Measurements from ENCODE around the gene RNF213.

Gene RNF213

DNA sequence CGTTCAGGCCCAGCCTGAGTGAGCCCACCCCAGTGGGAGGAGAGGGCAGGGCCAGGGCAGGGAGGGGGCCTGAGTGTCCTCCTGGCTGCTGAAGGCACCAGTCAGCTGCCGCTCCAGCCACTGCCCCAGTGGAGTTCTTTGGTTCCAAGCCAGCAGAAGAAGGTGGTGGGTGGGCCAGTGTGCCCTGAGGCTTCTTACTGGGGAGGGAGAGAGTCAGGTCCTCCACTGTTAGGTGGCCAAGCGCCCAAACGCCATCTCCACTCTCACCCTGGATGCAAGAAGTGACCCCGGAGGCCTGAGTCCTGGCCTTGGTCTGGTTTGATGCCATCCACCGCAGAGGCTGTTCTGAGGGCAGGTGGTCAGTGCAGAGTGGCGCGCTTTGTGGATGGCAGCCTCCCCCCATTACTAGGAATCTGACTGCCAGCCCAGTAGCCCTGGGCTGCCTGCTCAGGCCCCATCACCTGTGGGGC, 2.2 kb downstream of the RNF213 start:
- H3K4me1 ChIP-seq (ENCODE audit: control insufficient read depth, insufficient read depth, low read length) = peaks cover 36% of the 10 kb centered on the region
- no peaks in the 10 kb centered on the region for H3K9me3 ChIP-seq (ENCODE audit: control insufficient read depth, insufficient read depth, low read depth, low read length)
- H3K4me3 ChIP-seq (ENCODE audit: low read depth, low read length) = no peak overlapping the region
- peaks cover 17% of the 10 kb centered on the region for H3K36me3 ChIP-seq (ENCODE audit: control insufficient read depth, insufficient read depth, low read length)
- no peak overlapping the region for H3K27ac ChIP-seq (ENCODE audit: low read depth, low read length)
- H3K9ac ChIP-seq (ENCODE audit: low read length) = peak overlapping the region; percentile 99
- H3K27me3 ChIP-seq (ENCODE audit: control insufficient read depth, insufficient read depth, low read length) = no peaks in the 10 kb centered on the region

DNA sequence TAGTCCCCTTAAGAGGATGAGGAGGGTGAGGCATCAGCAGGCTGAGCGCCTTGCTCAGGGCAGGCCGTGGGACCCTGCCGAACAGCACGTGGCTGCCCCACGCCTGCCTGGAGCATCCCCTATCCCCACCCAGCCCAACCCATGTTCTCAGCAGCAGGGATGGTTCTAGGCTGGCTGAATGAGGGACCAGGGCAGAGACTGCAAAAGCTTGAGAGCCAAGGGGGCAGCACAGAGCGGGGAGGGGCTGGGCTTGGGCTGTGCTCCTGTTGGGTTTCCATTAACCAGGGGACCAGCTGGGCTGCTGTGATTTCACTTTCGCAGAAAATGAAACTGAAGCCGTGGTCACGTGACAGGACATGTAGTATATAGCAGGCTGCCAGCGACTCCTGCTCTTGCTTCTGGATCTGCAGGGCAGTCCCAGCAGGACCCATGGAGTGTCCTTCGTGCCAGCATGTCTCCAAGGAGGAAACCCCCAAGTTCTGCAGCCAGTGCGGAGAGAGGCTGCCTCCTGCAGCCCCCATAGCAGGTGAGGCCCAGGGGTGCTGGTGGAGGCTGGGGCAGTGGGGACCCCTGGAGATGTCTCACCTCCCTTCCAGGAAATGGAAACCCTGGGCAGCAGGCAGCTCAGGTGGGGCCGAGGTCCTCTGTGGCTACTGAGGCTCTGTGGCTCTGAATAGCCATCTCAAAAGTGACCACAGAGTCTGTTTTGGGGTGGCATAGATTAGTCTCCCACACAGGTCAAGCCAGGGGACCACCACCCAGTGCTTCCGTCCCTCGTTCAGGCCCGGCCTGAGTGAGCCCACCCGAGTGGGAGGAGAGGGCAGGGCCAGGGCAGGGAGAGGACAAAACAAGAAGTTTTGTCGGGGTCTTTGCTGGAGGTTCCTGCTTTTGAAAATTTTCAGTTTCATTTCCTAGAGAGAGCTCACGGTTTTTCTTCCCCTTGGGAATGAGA, 2.9 kb downstream of the RNF213 start:
- Histone ChIP-seq H3K27me3 (ENCODE audit: control insufficient read depth, insufficient read depth, low read length) (no peaks in the 10 kb centered on the region), H3K27ac (ENCODE audit: low read depth, low read length) (peak overlapping the region; percentile 48; the same call in 1 of the 2 replicates), H3K4me3 (ENCODE audit: low read depth, low read length) (no peak overlapping the region), H3K36me3 (ENCODE audit: control insufficient read depth, insufficient read depth, low read length) (peaks cover 20% of the 10 kb centered on the region), H3K9me3 (ENCODE audit: control insufficient read depth, insufficient read depth, low read depth, low read length) (no peaks in the 10 kb centered on the region), H3K9ac (ENCODE audit: low read length) (peak overlapping the region; percentile 28), H3K4me1 (ENCODE audit: control insufficient read depth, insufficient read depth, low read length) (peaks cover 32% of the 10 kb centered on the region)

DNA sequence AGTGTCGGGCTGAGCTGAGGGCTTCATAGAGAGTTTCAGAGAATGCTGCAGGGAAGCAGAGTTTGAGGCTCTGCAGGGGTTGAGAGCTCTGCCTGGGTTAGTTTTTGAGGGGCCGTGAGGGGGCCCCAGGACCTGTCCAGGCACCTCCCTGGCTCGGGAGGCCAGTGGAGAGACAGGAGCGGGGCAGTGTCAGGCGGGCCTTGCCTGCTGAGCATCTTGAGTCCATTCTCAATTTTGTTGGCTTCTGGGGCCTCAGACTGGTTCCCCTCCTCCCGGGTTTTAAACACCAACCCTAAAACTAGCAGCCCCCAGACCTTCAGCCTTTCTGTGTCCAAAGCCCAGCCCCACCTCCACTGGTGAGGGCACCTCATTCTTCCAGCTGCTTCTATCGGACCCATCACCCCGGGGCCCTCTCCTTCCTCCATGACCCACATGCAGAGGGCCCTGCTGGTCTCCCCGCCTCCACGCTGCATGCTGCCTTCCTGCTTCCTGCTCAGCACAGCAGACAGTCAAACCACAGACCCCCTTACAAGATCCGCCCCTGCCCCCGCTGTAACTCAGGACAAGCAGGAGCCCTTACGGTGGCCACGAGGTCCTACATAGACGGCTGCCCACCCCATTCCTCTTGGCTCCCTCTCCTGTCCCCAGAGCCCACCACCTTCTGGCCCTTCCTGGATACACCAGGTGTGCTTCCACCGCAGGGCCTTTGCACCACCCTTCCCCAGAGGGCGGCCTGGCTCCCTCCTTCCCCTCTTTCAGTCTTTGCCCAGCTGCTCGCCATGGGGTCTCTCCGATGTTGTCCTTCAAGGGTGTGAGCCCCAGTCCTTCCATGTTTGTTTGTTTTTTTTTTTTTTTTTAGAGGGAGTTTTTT, 3.8 kb downstream of the RNF213 start:
- Histone ChIP-seq H3K4me1 (ENCODE audit: control insufficient read depth, insufficient read depth, low read length) (peaks cover 27% of the 10 kb centered on the region), H3K36me3 (ENCODE audit: control insufficient read depth, insufficient read depth, low read length) (peaks cover 27% of the 10 kb centered on the region), H3K9me3 (ENCODE audit: control insufficient read depth, insufficient read depth, low read depth, low read length) (no peaks in the 10 kb centered on the region), H3K27me3 (ENCODE audit: control insufficient read depth, insufficient read depth, low read length) (no peaks in the 10 kb centered on the region), H3K4me3 (ENCODE audit: low read depth, low read length) (no peak overlapping the region), H3K9ac (ENCODE audit: low read length) (no peak overlapping the region), H3K27ac (ENCODE audit: low read depth, low read length) (peak overlapping the region; percentile 48; the same call in 1 of the 2 replicates)

DNA sequence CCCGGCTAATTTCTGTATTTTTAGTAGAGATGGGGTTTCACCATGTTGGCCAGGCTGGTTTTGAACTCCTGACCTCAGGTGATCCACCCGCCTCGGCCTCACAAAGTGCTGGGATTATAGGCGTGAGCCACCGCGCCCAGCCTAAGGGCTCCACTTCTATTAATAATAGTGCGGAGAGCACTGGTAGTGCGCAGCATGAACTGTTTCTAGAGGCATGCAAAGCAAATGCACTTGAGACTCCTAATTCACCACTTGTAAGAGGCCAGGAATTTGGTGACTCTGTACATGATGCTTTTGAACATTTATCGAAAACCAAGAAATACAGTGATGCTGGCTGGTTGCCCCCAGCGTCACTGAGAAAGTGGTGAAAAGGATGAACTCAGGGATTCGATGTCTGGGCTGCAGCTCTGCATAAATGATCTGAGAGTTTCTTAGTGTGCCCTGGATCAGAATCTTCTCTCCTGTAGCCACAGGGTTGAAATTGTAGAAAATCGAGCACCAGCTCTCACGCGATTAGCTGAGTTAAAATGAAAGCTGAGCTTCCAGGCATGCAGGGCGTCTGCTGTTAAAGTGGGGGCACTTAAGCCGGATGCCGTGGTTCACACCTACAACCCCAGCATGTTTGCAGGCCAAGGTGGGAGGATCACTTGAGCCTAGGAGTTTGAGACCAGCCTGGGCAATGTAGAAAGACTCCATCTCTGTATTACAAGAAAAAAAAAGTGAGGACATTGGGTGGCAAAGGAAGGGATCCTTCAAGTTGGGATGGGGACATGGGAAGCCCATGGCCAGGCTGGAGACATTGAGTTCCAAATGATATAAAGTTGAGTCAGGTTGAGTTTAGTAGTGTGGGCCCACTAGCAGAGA, 4.8 kb downstream of the RNF213 start:
- Histone ChIP-seq H3K36me3 (ENCODE audit: control insufficient read depth, insufficient read depth, low read length) (peaks cover 27% of the 10 kb centered on the region), H3K9ac (ENCODE audit: low read length) (no peak overlapping the region), H3K4me1 (ENCODE audit: control insufficient read depth, insufficient read depth, low read length) (peaks cover 31% of the 10 kb centered on the region), H3K27ac (ENCODE audit: low read depth, low read length) (no peak overlapping the region), H3K9me3 (ENCODE audit: control insufficient read depth, insufficient read depth, low read depth, low read length) (no peaks in the 10 kb centered on the region), H3K27me3 (ENCODE audit: control insufficient read depth, insufficient read depth, low read length) (no peaks in the 10 kb centered on the region), H3K4me3 (ENCODE audit: low read depth, low read length) (no peak overlapping the region)

DNA sequence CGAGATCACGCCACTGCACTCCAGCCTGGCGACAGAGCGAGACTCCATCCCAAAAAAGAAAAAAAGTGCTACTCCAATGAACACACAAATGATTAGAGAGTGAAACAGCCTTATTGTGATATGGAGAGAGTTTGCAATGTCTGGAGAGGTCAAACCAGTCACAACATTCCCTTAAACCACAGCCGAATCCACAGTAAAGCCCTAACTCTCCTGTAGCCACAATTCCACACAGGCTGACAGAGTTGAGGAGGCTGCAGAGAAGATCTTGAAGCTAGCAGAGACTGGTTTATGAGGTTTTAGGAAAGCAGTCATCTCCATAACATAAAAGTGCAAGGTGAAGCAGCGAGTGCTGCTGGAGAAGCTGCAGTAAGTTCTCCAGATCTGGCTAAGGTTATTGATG, 6.7 kb downstream of the RNF213 start:
- H3K4me3 ChIP-seq (ENCODE audit: low read depth, low read length) = no peak overlapping the region
- no peak overlapping the region for H3K9ac ChIP-seq (ENCODE audit: low read length)
- no peaks in the 10 kb centered on the region for H3K27me3 ChIP-seq (ENCODE audit: control insufficient read depth, insufficient read depth, low read length)
- peaks cover 27% of the 10 kb centered on the region for H3K36me3 ChIP-seq (ENCODE audit: control insufficient read depth, insufficient read depth, low read length)
- peaks cover 32% of the 10 kb centered on the region for H3K4me1 ChIP-seq (ENCODE audit: control insufficient read depth, insufficient read depth, low read length)
- H3K9me3 ChIP-seq (ENCODE audit: control insufficient read depth, insufficient read depth, low read depth, low read length) = no peaks in the 10 kb centered on the region
- H3K27ac ChIP-seq (ENCODE audit: low read depth, low read length) = no peak overlapping the region

DNA sequence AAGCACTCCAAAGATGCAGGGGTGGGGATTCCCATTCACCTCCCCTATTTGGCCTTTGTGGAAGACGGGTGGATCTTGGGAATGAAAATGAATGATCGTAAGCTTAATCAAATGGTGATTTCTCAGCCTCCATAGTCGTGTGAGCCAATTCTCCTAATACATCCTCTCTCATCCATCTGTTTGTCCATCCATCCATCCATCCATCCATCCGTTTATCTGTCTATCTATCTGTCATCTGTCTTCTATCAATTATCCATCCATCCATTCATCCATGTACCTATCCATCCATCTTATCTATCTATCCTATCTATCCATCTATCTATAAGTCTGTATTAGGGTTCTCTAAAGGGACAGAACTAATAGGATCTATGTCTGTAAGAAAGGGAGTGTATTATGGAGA, 7.8 kb downstream of the RNF213 start:
- no peaks in the 10 kb centered on the region for H3K9me3 ChIP-seq (ENCODE audit: control insufficient read depth, insufficient read depth, low read depth, low read length)
- H3K4me3 ChIP-seq (ENCODE audit: low read depth, low read length) = no peak overlapping the region
- no peaks in the 10 kb centered on the region for H3K27me3 ChIP-seq (ENCODE audit: control insufficient read depth, insufficient read depth, low read length)
- no peak overlapping the region for H3K9ac ChIP-seq (ENCODE audit: low read length)
- H3K4me1 ChIP-seq (ENCODE audit: control insufficient read depth, insufficient read depth, low read length) = peaks cover 21% of the 10 kb centered on the region
- peaks cover 27% of the 10 kb centered on the region for H3K36me3 ChIP-seq (ENCODE audit: control insufficient read depth, insufficient read depth, low read length)
- no peak overlapping the region for H3K27ac ChIP-seq (ENCODE audit: low read depth, low read length)

DNA sequence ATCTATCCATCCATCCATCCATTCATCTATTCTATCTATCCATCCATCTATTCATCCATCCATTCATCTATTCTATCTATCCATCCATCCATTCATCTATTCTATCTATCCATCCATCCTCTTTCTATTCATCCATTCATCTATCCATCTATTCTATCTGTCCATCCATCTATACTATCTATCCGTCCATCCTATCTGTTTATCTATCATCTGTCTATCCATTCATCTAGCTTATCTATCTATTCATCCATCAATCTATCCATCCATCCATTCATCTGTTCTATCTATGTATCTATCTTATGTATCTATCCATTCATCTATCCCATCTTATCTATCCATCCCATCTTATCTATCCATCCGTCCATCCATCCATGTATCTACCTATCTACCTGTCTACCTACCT, 8.8 kb downstream of the RNF213 start:
- Histone ChIP-seq H3K4me3 (ENCODE audit: low read depth, low read length) (no peak overlapping the region), H3K36me3 (ENCODE audit: control insufficient read depth, insufficient read depth, low read length) (peaks cover 23% of the 10 kb centered on the region), H3K27me3 (ENCODE audit: control insufficient read depth, insufficient read depth, low read length) (no peaks in the 10 kb centered on the region), H3K9ac (ENCODE audit: low read length) (no peak overlapping the region), H3K27ac (ENCODE audit: low read depth, low read length) (no peak overlapping the region), H3K4me1 (ENCODE audit: control insufficient read depth, insufficient read depth, low read length) (peaks cover 16% of the 10 kb centered on the region), H3K9me3 (ENCODE audit: control insufficient read depth, insufficient read depth, low read depth, low read length) (no peaks in the 10 kb centered on the region)

DNA sequence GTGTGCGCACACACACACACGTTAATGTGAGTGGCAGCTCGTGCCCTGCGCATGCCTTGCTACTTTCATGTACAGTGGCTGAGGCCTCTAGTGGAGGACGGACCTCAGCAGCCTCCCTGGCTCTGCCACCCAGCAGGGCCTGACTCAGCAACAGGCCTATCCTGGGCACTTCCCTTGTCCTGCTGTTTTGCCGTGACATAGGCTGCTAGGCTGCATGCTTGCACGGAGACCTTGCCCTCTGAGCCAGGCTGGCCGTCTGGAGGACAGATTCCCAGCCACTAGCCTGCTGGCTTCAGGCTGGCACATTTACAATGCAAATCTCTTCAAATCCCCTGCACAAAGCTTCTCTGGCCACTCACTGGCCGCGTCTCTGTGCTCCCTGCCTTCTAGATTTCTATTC, 9.5 kb downstream of the RNF213 start:
- no peaks in the 10 kb centered on the region for H3K27me3 ChIP-seq (ENCODE audit: control insufficient read depth, insufficient read depth, low read length)
- H3K9me3 ChIP-seq (ENCODE audit: control insufficient read depth, insufficient read depth, low read depth, low read length) = no peaks in the 10 kb centered on the region
- H3K9ac ChIP-seq (ENCODE audit: low read length) = no peak overlapping the region
- peaks cover 16% of the 10 kb centered on the region for H3K4me1 ChIP-seq (ENCODE audit: control insufficient read depth, insufficient read depth, low read length)
- peak overlapping the region; percentile 16; the same call in 1 of the 2 replicates for H3K4me3 ChIP-seq (ENCODE audit: low read depth, low read length)
- H3K27ac ChIP-seq (ENCODE audit: low read depth, low read length) = no peak overlapping the region
- peaks cover 20% of the 10 kb centered on the region for H3K36me3 ChIP-seq (ENCODE audit: control insufficient read depth, insufficient read depth, low read length)

DNA sequence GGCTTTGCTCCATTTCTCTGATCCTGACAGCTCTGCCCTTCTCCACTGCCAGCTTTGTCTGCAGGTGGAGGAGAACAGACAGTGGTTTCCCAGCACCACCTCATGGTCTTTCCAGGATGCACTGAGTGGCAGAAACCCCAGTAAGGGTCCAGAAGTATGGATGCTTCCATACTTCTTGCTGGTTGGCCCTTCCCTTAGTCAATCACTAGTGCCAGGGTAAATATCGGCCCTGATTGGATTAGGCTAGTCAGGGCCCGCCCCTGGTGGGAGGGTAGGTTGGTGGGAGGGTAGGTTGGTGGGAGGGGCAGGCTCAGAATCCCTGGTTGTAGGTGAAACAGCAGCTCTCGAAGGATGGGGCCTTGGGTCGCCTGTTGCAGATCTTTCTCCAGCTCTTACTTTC, 10.2 kb downstream of the RNF213 start:
- Histone ChIP-seq H3K4me1 (ENCODE audit: control insufficient read depth, insufficient read depth, low read length) (peaks cover 16% of the 10 kb centered on the region), H3K27me3 (ENCODE audit: control insufficient read depth, insufficient read depth, low read length) (no peaks in the 10 kb centered on the region), H3K9ac (ENCODE audit: low read length) (no peak overlapping the region), H3K9me3 (ENCODE audit: control insufficient read depth, insufficient read depth, low read depth, low read length) (no peaks in the 10 kb centered on the region), H3K36me3 (ENCODE audit: control insufficient read depth, insufficient read depth, low read length) (peaks cover 17% of the 10 kb centered on the region), H3K27ac (ENCODE audit: low read depth, low read length) (no peak overlapping the region), H3K4me3 (ENCODE audit: low read depth, low read length) (peak overlapping the region; percentile 16; the same call in 1 of the 2 replicates)

DNA sequence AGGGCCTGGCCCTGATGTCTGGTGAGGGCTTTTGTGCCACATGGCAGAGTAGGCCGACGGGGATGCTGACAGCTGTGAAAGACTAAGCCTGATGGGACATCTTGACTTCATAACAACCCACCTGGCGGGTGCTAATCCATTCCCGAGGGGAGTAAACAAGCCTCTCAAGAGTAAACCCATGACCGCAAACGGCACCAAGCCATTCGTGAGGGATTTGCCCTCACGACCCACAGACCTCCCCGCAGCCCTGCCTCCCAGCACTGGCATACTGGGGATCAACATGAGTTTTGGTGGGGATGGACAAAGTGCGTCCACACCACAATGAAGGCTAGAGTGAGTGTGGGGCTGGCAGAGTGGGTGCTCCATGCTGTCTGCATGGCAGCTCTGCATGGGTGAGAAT, 11.7 kb downstream of the RNF213 start:
- Histone ChIP-seq H3K27ac (ENCODE audit: low read depth, low read length) (no peak overlapping the region), H3K4me3 (ENCODE audit: low read depth, low read length) (no peak overlapping the region), H3K9me3 (ENCODE audit: control insufficient read depth, insufficient read depth, low read depth, low read length) (no peaks in the 10 kb centered on the region), H3K4me1 (ENCODE audit: control insufficient read depth, insufficient read depth, low read length) (peaks cover 16% of the 10 kb centered on the region), H3K9ac (ENCODE audit: low read length) (no peak overlapping the region), H3K27me3 (ENCODE audit: control insufficient read depth, insufficient read depth, low read length) (no peaks in the 10 kb centered on the region), H3K36me3 (ENCODE audit: control insufficient read depth, insufficient read depth, low read length) (peaks cover 12% of the 10 kb centered on the region)

All from HUES6 (cell line).